ENCODE measurements around the gene RPL22.

RPL22 gene

DNA sequence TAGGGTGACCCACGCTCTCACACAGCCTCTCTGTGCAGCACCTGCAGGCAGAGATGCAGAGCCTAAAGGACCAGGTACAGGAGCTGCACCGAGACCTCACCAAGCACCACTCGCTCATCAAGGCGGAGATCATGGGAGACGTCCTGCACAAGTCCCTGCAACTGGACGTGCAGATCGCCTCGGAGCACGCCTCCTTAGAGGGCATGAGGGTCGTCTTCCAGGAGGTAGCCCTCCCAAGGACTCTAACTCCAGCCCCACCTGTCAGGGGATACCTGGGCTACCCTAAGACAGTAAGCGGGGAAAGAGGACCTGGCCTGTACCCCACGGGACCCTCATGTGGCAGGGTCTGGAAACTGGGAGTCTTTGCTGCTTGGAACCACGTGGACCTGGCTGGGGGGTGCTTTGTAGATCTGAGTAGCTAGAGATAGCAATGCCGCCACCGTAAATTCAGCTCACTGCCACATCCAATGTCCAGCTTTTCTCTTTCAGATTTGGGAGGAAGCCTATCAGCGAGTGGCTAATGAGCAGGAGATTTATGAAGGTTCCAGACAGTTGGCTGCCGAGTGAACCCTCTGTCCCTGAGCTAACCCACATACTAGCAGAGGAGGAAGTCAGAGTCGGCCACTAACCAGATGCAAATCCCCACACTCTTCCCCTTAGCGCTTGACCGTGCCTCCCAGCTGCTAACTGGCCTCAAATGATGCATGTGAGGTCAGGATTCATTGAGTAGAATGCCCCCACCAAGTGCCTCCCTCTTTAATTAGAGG lies 13.0 kb upstream of the RPL22 start:
- Histone ChIP-seq H3K4me1 (ENCODE audit: control insufficient read depth, low read length) (peaks cover 15% of the 10 kb centered on the region), H4K20me1 (ENCODE audit: control insufficient read depth, insufficient read depth, low read depth, low read length) (no peaks in the 10 kb centered on the region), H3K9me2 (replicated peaks; ENCODE audit: control insufficient read depth, low read length) (no peaks in the 10 kb centered on the region), H3F3A (ENCODE audit: control insufficient read depth, insufficient read depth) (no peaks in the 10 kb centered on the region), H3K79me2 (ENCODE audit: control insufficient read depth, low read length) (no peaks in the 10 kb centered on the region), H3K27me3 (ENCODE audit: control insufficient read depth, low read length) (peaks cover 18% of the 10 kb centered on the region), H3K27ac (ENCODE audit: low read depth, low read length) (no peak overlapping the region), H3K4me2 (ENCODE audit: low read length) (peak overlapping the region; percentile 5; the same call in 1 of the 2 replicates), H3K36me3 (ENCODE audit: control insufficient read depth, low read length) (no peaks in the 10 kb centered on the region), H3K4me3 (ENCODE audit: low read length) (no peak overlapping the region), H3K9me3 (ENCODE audit: control insufficient read depth, insufficient read depth, low read length) (no peaks in the 10 kb centered on the region)
- TF ChIP-seq EZH2phosphoT487 (IDR thresholded peaks at IDR 0.05; ENCODE audit: borderline replicate concordance, low read length) = no peak
- TF ChIP-seq, protein P1, sequence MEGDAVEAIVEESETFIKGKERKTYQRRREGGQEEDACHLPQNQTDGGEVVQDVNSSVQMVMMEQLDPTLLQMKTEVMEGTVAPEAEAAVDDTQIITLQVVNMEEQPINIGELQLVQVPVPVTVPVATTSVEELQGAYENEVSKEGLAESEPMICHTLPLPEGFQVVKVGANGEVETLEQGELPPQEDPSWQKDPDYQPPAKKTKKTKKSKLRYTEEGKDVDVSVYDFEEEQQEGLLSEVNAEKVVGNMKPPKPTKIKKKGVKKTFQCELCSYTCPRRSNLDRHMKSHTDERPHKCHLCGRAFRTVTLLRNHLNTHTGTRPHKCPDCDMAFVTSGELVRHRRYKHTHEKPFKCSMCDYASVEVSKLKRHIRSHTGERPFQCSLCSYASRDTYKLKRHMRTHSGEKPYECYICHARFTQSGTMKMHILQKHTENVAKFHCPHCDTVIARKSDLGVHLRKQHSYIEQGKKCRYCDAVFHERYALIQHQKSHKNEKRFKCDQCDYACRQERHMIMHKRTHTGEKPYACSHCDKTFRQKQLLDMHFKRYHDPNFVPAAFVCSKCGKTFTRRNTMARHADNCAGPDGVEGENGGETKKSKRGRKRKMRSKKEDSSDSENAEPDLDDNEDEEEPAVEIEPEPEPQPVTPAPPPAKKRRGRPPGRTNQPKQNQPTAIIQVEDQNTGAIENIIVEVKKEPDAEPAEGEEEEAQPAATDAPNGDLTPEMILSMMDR (IDR thresholded peaks at IDR 0.05; ENCODE audit: low read depth, low read length, poor library complexity, severe bottlenecking) = no peak

- H3K27ac ChIP-seq (ENCODE audit: low read depth, low read length) = no peak overlapping the region
- no peak overlapping the region for H3K4me3 ChIP-seq (ENCODE audit: low read length)
- peaks cover 24% of the 10 kb centered on the region for H3K27me3 ChIP-seq (ENCODE audit: control insufficient read depth, low read length)
- no peak overlapping the region for H3K4me2 ChIP-seq (ENCODE audit: low read length)
- H3K36me3 ChIP-seq (ENCODE audit: control insufficient read depth, low read length) = no peaks in the 10 kb centered on the region
- H3K9me2 ChIP-seq (replicated peaks; ENCODE audit: control insufficient read depth, low read length) = no peaks in the 10 kb centered on the region
- no peaks in the 10 kb centered on the region for H3K9me3 ChIP-seq (ENCODE audit: control insufficient read depth, insufficient read depth, low read length)
- H3K79me2 ChIP-seq (ENCODE audit: control insufficient read depth, low read length) = no peaks in the 10 kb centered on the region
- TF ChIP-seq, protein P1 (IDR thresholded peaks at IDR 0.05; ENCODE audit: low read depth, low read length, poor library complexity, severe bottlenecking) = no peak
- no peak for TF ChIP-seq EZH2phosphoT487 (IDR thresholded peaks at IDR 0.05; ENCODE audit: borderline replicate concordance, low read length)
- peaks cover 15% of the 10 kb centered on the region for H3K4me1 ChIP-seq (ENCODE audit: control insufficient read depth, low read length)
- no peaks in the 10 kb centered on the region for H3F3A ChIP-seq (ENCODE audit: control insufficient read depth, insufficient read depth)
- no peaks in the 10 kb centered on the region for H4K20me1 ChIP-seq (ENCODE audit: control insufficient read depth, insufficient read depth, low read depth, low read length)
These were observed 12.3 kb upstream of the RPL22 start for GRCh38 chr1:6211731-6212130.

GRCh38 chr1:6210591-6211355 lies 11.4 kb upstream of the RPL22 start:
- Histone ChIP-seq H3K9me2 (replicated peaks; ENCODE audit: control insufficient read depth, low read length) (no peaks in the 10 kb centered on the region), H3F3A (ENCODE audit: control insufficient read depth, insufficient read depth) (no peaks in the 10 kb centered on the region), H3K27ac (ENCODE audit: low read depth, low read length) (no peak overlapping the region), H3K27me3 (ENCODE audit: control insufficient read depth, low read length) (peaks cover 34% of the 10 kb centered on the region), H4K20me1 (ENCODE audit: control insufficient read depth, insufficient read depth, low read depth, low read length) (no peaks in the 10 kb centered on the region), H3K4me2 (ENCODE audit: low read length) (no peak overlapping the region), H3K36me3 (ENCODE audit: control insufficient read depth, low read length) (no peaks in the 10 kb centered on the region), H3K79me2 (ENCODE audit: control insufficient read depth, low read length) (no peaks in the 10 kb centered on the region), H3K4me3 (ENCODE audit: low read length) (no peak overlapping the region), H3K4me1 (ENCODE audit: control insufficient read depth, low read length) (peaks cover 15% of the 10 kb centered on the region), H3K9me3 (ENCODE audit: control insufficient read depth, insufficient read depth, low read length) (no peaks in the 10 kb centered on the region)
- TF ChIP-seq, protein P1 (IDR thresholded peaks at IDR 0.05; ENCODE audit: low read depth, low read length, poor library complexity, severe bottlenecking) = no peak
- no peak for TF ChIP-seq EZH2phosphoT487 (IDR thresholded peaks at IDR 0.05; ENCODE audit: borderline replicate concordance, low read length)

Measured in DOHH2 (cell line).